Measurements from ENCODE around the gene TCAP. TPM values are rescaled to one million over a fixed set of nuclear protein-coding genes. Genes with fewer than 3 reads are reported as not detected.

Gene TCAP
- total and polyA plus RNA-seq, 2 experiments from 2014 or later: 79.1 to 105 TPM

- H3K27me3 ChIP-seq: no peaks in the 10 kb centered on the region
- DNase-seq (ENCODE audit: low read depth in 1 of 2, low spot score in 1 of 2): peak; percentile 82 to 87
- no peaks in the 10 kb centered on the region for H3K9me3 ChIP-seq (ENCODE audit: low read depth)
- peaks cover 55% of the 10 kb centered on the region for H3K4me1 ChIP-seq (ENCODE audit: low read depth)
- peak within 1 kb of the TSS; percentile 93 for H3K27ac ChIP-seq
- TF ChIP-seq CTCF (IDR thresholded peaks at IDR 0.05; ENCODE audit: low read depth, low read length): no peak
- H3K4me3 ChIP-seq: peak within 1 kb of the TSS; percentile 66
- no peaks in the 10 kb centered on the region for H3K36me3 ChIP-seq
These were observed 34.6 kb downstream of the TCAP start, which contains the start of gene ERBB2 for GRCh38 chr17:39699818-39700147. ERBB2 (plus strand) TSS chr17:39700064; CDS start chr17:39700239, 175 bp downstream.

GRCh38 chr17:39700148-39700987, 35.2 kb downstream of the TCAP start:
- peaks cover 55% of the 10 kb centered on the region for H3K4me1 ChIP-seq (ENCODE audit: low read depth)
- DNase-seq (ENCODE audit: low read depth in 1 of 2, low spot score in 1 of 2): peak; percentile 32 to 71
- peak overlapping the region; percentile 66 for H3K4me3 ChIP-seq
- H3K36me3 ChIP-seq: no peaks in the 10 kb centered on the region
- H3K9me3 ChIP-seq (ENCODE audit: low read depth): no peaks in the 10 kb centered on the region
- H3K27ac ChIP-seq: peak overlapping the region; percentile 93
- no peaks in the 10 kb centered on the region for H3K27me3 ChIP-seq
- TF ChIP-seq CTCF (IDR thresholded peaks at IDR 0.05; ENCODE audit: low read depth, low read length): no peak

GRCh38 chr17:39701012-39701783, 36.0 kb downstream of the TCAP start:
- Histone ChIP-seq H3K4me3 (peak overlapping the region; percentile 66), H3K4me1 (ENCODE audit: low read depth) (peaks cover 57% of the 10 kb centered on the region), H3K27me3 (no peaks in the 10 kb centered on the region), H3K9me3 (ENCODE audit: low read depth) (no peaks in the 10 kb centered on the region), H3K27ac (peak overlapping the region; percentile 93), H3K36me3 (no peaks in the 10 kb centered on the region)
- DNase-seq (ENCODE audit: low read depth in 1 of 2, low spot score in 1 of 2): no peak
- TF ChIP-seq CTCF (IDR thresholded peaks at IDR 0.05; ENCODE audit: low read depth, low read length): no peak

GRCh38 chr17:39701784-39702422, 36.8 kb downstream of the TCAP start:
- H3K27ac ChIP-seq: peak overlapping the region; percentile 93
- H3K4me3 ChIP-seq: peak overlapping the region; percentile 66
- H3K9me3 ChIP-seq (ENCODE audit: low read depth): no peaks in the 10 kb centered on the region
- H3K36me3 ChIP-seq: peaks cover 1% of the 10 kb centered on the region
- no peak for TF ChIP-seq CTCF (IDR thresholded peaks at IDR 0.05; ENCODE audit: low read depth, low read length)
- H3K4me1 ChIP-seq (ENCODE audit: low read depth): peaks cover 55% of the 10 kb centered on the region
- H3K27me3 ChIP-seq: no peaks in the 10 kb centered on the region
- no peak for DNase-seq (ENCODE audit: low read depth in 1 of 2, low spot score in 1 of 2)
